PC-9 (cell line): ENCODE data around the gene PRLR. TPM values are rescaled to one million over a fixed set of nuclear protein-coding genes. Genes with fewer than 3 reads are reported as not detected.

Experiments used
- BruUV-seq: library from RNA; stranded (reverse); fragments of 400-500 nt; replicated peaks from 2 replicates; lab custom pipeline; 2021; lab: Mats Ljungman, UMichigan
- CTCF ChIA-PET: fragments of 300-600 bp; sonication (Branson Sonifier 250); formaldehyde crosslinking; loops from one replicate; lab custom pipeline; 2022; ENCODE audit warnings: antibody characterized with exemption; lab: Charles Lee
- POLR2A ChIA-PET: fragments of 300-600 bp; sonication (Branson Sonifier 250); formaldehyde crosslinking; loops from one replicate; lab custom pipeline; 2022; ENCODE audit warnings: antibody characterized with exemption; ENCODE audit not compliant: unreplicated experiment; lab: Charles Lee
- DNase-seq, 2 experiments: peaks; one replicate each; pipeline versions ENCODE4 v3.0.0 to v3.0.0-alpha.2; 2015 to 2022; ENCODE audit warnings: mixed read lengths in 1 of 2
- H2AFZ ChIP-seq: fragments of 200-600 bp; sonication (generic); 2 replicates; pipeline ENCODE4 v1.8.1; 2017; ENCODE audit warnings: antibody characterized with exemption
- H3F3A ChIP-seq: fragments of 200-600 bp; sonication (generic); 2 replicates; pipeline ENCODE4 v1.8.1; 2017; ENCODE audit warnings: antibody characterized with exemption, mild to moderate bottlenecking, low read depth; ENCODE audit not compliant: insufficient read depth
- H3K27ac ChIP-seq: fragments of 200-600 bp; sonication (generic); 2 replicates; pipeline ENCODE4 v1.6.1; 2016; ENCODE audit warnings: mixed run types
- H3K27me3 ChIP-seq: fragments of 200-600 bp; sonication (generic); 2 replicates; pipeline ENCODE4 v1.6.1; 2016; ENCODE audit warnings: low read depth, mixed run types; ENCODE audit not compliant: insufficient read depth
- H3K36me3 ChIP-seq: fragments of 200-600 bp; sonication (generic); 2 replicates; pipeline ENCODE4 v1.6.1; 2016; ENCODE audit warnings: low read depth, mixed run types
- H3K4me1 ChIP-seq: fragments of 200-600 bp; sonication (generic); replicated peaks from 2 replicates; pipeline ENCODE4 v1.6.1; 2016; ENCODE audit warnings: mixed run types; ENCODE audit not compliant: insufficient read depth
- H3K4me2 ChIP-seq: fragments of 200-600 bp; sonication (generic); 2 replicates; pipeline ENCODE4 v1.6.1; 2017; ENCODE audit warnings: mixed run types
- H3K4me3 ChIP-seq: fragments of 200-600 bp; sonication (generic); 2 replicates; pipeline ENCODE4 v1.6.1; 2016; ENCODE audit warnings: mixed run types
- H3K79me2 ChIP-seq: fragments of 200-600 bp; sonication (generic); 2 replicates; pipeline ENCODE4 v1.6.1; 2017; ENCODE audit warnings: low read depth, mixed run types
- H3K9me2 ChIP-seq: fragments of 200-600 bp; sonication (generic); 2 replicates; pipeline ENCODE4 v1.8.1; 2017; ENCODE audit warnings: mild to moderate bottlenecking; ENCODE audit not compliant: insufficient read depth
- H3K9me3 ChIP-seq: fragments of 200-600 bp; sonication (generic); 2 replicates; pipeline ENCODE4 v1.8.1; 2016; ENCODE audit warnings: low read depth; ENCODE audit not compliant: insufficient read depth
- H4K20me1 ChIP-seq: fragments of 200-600 bp; sonication (generic); 2 replicates; pipeline ENCODE4 v1.8.1; 2017; ENCODE audit not compliant: insufficient read depth
- CTCF ChIP-seq: fragments of 200-600 bp; sonication (generic); conservative IDR thresholded peaks from 2 replicates; pipeline ENCODE4 v1.6.1; 2017; ENCODE audit warnings: mixed run types, antibody characterized with exemption, mild to moderate bottlenecking, moderate library complexity
- EZH2 ChIP-seq: fragments of 200-600 bp; sonication (generic); IDR thresholded peaks from 2 replicates; pipeline ENCODE4 v1.8.0; 2017; ENCODE audit warnings: antibody characterized with exemption, low read depth
- intact Hi-C: fragments of 100-400 bp; cut with micrococcal nuclease; formaldehyde crosslinking; loops from one replicate; pipeline ENCODE4 v1.10.0; 2022; ENCODE audit not compliant: unreplicated experiment
- total RNA-seq: library from RNA; stranded (reverse); gene quantifications from 2 replicates; pipeline ENCODE4 v1.2.3, GENCODE V29; 2021

Gene PRLR
- total RNA-seq, 1 experiment from 2014 or later, result not detected

GRCh38 chr5:35227720-35228119 is 2.6 kb downstream of the PRLR start:
- Histone ChIP-seq H3K79me2 (no peaks in the 10 kb centered on the region), H3K36me3 (no peaks in the 10 kb centered on the region), H3K9me2 (no peaks in the 10 kb centered on the region), H2AFZ (no peak overlapping the region), H3K27ac (no peak overlapping the region), H3K4me1 (no peaks in the 10 kb centered on the region), H3K27me3 (peaks cover 86% of the 10 kb centered on the region), H4K20me1 (no peaks in the 10 kb centered on the region), H3K4me2 (no peak overlapping the region), H3F3A (no peaks in the 10 kb centered on the region), H3K4me3 (no peak overlapping the region), H3K9me3 (no peaks in the 10 kb centered on the region)
- CTCF ChIA-PET, result interaction anchor here (0.7 kb wide), 1 partner anchor 1480 kb away, joined by 7 read pairs; no protein-coding TSS in a partner anchor
- DNase-seq, result no peak
- TF ChIP-seq EZH2, result no peak
- no peak for TF ChIP-seq CTCF
- intact Hi-C loops, result no loop called here
- POLR2A ChIA-PET, result no interaction called here
- no TSS peak for BruUV-seq

DNA sequence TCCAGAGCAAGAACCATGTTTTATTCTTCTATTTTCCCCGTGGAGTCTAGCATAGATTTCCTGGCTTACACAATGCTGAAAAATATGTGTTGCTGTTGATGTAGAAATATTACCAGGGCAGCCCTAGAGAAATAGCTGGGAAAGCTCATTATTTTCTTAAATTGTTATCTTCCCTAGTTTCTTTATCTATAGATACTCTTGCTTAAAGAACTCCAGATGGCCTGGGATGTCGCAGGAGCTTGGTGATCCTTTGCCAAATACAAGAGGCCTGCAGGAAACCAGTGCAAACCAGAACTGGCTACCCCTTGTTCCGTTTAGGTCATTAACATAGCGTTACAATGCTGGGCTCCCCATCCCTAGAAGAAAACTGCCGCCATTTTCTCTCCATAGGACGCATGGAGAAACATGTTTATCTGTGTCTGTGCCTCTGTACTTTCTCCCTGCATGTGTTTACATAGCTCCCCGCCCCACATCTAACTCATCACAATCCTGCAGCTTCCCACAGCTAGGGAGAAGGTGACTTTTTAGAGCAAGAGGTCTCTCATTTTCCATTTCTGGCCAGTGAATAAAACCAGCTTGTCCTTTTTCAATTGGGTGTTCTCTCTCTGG is 6.4 kb downstream of the PRLR start:
- Histone ChIP-seq H3K27me3 (peaks cover 76% of the 10 kb centered on the region), H3K9me2 (no peaks in the 10 kb centered on the region), H3K9me3 (no peaks in the 10 kb centered on the region), H4K20me1 (no peaks in the 10 kb centered on the region), H3K4me3 (no peak overlapping the region), H2AFZ (no peak overlapping the region), H3K27ac (no peak overlapping the region), H3K4me2 (no peak overlapping the region), H3F3A (no peaks in the 10 kb centered on the region), H3K4me1 (no peaks in the 10 kb centered on the region), H3K79me2 (no peaks in the 10 kb centered on the region), H3K36me3 (no peaks in the 10 kb centered on the region)
- TF ChIP-seq CTCF (no peak), EZH2 (no peak)
- DNase-seq, result no peak
- no TSS peak for BruUV-seq
- POLR2A ChIA-PET, result no interaction called here
- intact Hi-C loops, result no loop called here
- CTCF ChIA-PET, result no interaction called here

DNA sequence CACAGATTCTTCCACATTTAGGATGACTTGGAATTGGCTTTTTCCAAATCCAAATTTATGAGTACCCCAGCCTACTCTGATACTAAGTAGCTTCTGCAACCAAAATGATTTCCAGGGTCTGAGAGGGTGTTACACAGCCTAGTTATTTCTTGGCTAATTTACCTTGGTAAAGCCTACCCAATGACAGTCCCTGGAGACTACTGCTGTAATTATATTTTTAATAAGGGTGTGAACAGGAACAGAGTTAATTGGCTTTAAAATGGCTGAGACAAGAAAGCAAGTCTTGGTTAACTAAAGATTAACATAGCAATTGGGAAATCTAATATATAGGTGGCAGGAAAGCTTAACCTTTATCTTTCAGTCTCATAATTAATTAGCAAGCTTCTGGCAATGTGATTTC is 9.3 kb downstream of the PRLR start:
- Histone ChIP-seq H3K27ac (no peak overlapping the region), H3K4me1 (no peaks in the 10 kb centered on the region), H3K36me3 (no peaks in the 10 kb centered on the region), H3K4me2 (no peak overlapping the region), H3K27me3 (peaks cover 47% of the 10 kb centered on the region), H2AFZ (no peak overlapping the region), H3K79me2 (no peaks in the 10 kb centered on the region), H3K9me3 (no peaks in the 10 kb centered on the region), H3K9me2 (no peaks in the 10 kb centered on the region), H3K4me3 (no peak overlapping the region), H4K20me1 (no peaks in the 10 kb centered on the region), H3F3A (no peaks in the 10 kb centered on the region)
- DNase-seq, result no peak
- TF ChIP-seq EZH2, result no peak
- POLR2A ChIA-PET, result interaction anchor here (0.5 kb wide), 1 partner anchor 8 kb away, joined by 3 read pairs; no protein-coding TSS in a partner anchor
- CTCF ChIA-PET, result no interaction called here
- no TSS peak for BruUV-seq
- intact Hi-C loops, result no loop called here

- H3K4me2 ChIP-seq, result no peak overlapping the region
- no peaks in the 10 kb centered on the region for H3F3A ChIP-seq
- H3K4me1 ChIP-seq, result no peaks in the 10 kb centered on the region
- intact Hi-C loops, result no loop called here
- no peaks in the 10 kb centered on the region for H3K9me2 ChIP-seq
- DNase-seq, result no peak
- H2AFZ ChIP-seq, result no peak overlapping the region
- H3K27ac ChIP-seq, result no peak overlapping the region
- H3K9me3 ChIP-seq, result no peaks in the 10 kb centered on the region
- BruUV-seq, result no TSS peak
- POLR2A ChIA-PET, result no interaction called here
- CTCF ChIA-PET, result no interaction called here
- H4K20me1 ChIP-seq, result no peaks in the 10 kb centered on the region
- H3K27me3 ChIP-seq, result peaks cover 34% of the 10 kb centered on the region
- TF ChIP-seq EZH2 (no peak), CTCF (no peak)
- H3K36me3 ChIP-seq, result no peaks in the 10 kb centered on the region
- H3K4me3 ChIP-seq, result no peak overlapping the region
- H3K79me2 ChIP-seq, result no peaks in the 10 kb centered on the region
Observed at GRCh38 chr5:35218981-35219380, 11.3 kb downstream of the PRLR start.
